ENCODE measurements around the gene PNP. TPM values are rescaled to one million over a fixed set of nuclear protein-coding genes. Genes with fewer than 3 reads are reported as not detected.

The PNP gene
- total RNA-seq, 1 experiment from 2014 or later = 56.0 TPM

DNA sequence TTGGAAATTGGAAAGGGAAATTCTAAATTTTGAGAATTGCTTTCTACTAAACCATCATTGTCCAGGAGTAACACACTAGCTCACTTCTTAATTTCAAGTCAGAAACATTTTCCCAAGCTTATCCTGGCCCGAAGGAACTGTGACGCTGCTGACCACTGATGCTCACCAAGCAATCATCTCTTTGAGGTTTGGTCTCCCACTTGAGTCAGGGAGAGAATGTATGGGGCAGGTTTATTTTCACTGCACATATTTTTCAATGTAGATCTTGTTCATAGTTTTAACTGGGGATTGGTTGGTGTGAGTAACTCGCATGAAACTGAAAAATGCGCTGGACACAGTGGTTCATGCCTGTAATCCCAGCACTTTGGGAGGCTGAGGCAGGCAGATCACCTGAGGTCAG is 23.3 kb downstream of the PNP start:
- intact Hi-C loops (cut with micrococcal nuclease) = no loop called here
- Mint-ChIP-seq H3K27me3 (ENCODE audit: insufficient read depth, unreplicated experiment) (no peaks in the 10 kb centered on the region), H3K4me3 (ENCODE audit: unreplicated experiment) (no peak overlapping the region), H3K4me1 (ENCODE audit: insufficient read depth, unreplicated experiment) (peaks cover 31% of the 10 kb centered on the region), H3K9me3 (ENCODE audit: unreplicated experiment) (no peaks in the 10 kb centered on the region), H3K27ac (ENCODE audit: low read depth, unreplicated experiment) (no peak overlapping the region), H3K36me3 (ENCODE audit: insufficient read depth, unreplicated experiment) (no peaks in the 10 kb centered on the region)
- CTCF ChIA-PET = interaction anchor here (0.6 to 2.1 kb wide), 3 partner anchors 20 to 184 kb away, joined by 3 to 6 read pairs (median 3); no protein-coding TSS in a partner anchor
- BruUV-seq (replicated peaks) = no TSS peak
- TF ChIP-seq, protein P1, sequence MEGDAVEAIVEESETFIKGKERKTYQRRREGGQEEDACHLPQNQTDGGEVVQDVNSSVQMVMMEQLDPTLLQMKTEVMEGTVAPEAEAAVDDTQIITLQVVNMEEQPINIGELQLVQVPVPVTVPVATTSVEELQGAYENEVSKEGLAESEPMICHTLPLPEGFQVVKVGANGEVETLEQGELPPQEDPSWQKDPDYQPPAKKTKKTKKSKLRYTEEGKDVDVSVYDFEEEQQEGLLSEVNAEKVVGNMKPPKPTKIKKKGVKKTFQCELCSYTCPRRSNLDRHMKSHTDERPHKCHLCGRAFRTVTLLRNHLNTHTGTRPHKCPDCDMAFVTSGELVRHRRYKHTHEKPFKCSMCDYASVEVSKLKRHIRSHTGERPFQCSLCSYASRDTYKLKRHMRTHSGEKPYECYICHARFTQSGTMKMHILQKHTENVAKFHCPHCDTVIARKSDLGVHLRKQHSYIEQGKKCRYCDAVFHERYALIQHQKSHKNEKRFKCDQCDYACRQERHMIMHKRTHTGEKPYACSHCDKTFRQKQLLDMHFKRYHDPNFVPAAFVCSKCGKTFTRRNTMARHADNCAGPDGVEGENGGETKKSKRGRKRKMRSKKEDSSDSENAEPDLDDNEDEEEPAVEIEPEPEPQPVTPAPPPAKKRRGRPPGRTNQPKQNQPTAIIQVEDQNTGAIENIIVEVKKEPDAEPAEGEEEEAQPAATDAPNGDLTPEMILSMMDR (IDR thresholded peaks at IDR 0.05; ENCODE audit: unreplicated experiment) = no peak
- POLR2A ChIA-PET = interaction anchor here (1.0 to 1.5 kb wide), 2 partner anchors 23 to 31 kb away, joined by 4 read pairs; partner anchors contain the start of gene PIP4P1
- DNase-seq (ENCODE audit: unreplicated experiment) = no peak

- Mint-ChIP-seq H3K36me3 (ENCODE audit: insufficient read depth, unreplicated experiment) (no peaks in the 10 kb centered on the region), H3K27me3 (ENCODE audit: insufficient read depth, unreplicated experiment) (no peaks in the 10 kb centered on the region), H3K4me1 (ENCODE audit: insufficient read depth, unreplicated experiment) (peaks cover 29% of the 10 kb centered on the region), H3K27ac (ENCODE audit: low read depth, unreplicated experiment) (no peak overlapping the region), H3K4me3 (ENCODE audit: unreplicated experiment) (no peak overlapping the region), H3K9me3 (ENCODE audit: unreplicated experiment) (no peaks in the 10 kb centered on the region)
- BruUV-seq (replicated peaks) = no TSS peak
- intact Hi-C loops (cut with micrococcal nuclease) = no loop called here
- no peak for DNase-seq (ENCODE audit: unreplicated experiment)
- TF ChIP-seq, protein P1 (IDR thresholded peaks at IDR 0.05; ENCODE audit: unreplicated experiment) = no peak
- CTCF ChIA-PET = interaction anchor here (0.5 to 0.9 kb wide), 2 partner anchors 105 to 610 kb away, joined by 3 to 5 read pairs; no protein-coding TSS in a partner anchor
- POLR2A ChIA-PET = interaction anchor here (1.0 kb wide), 1 partner anchor 24 kb away, joined by 4 read pairs; no protein-coding TSS in a partner anchor
These were observed 24.4 kb downstream of the PNP start for GRCh38 chr14:20493634-20494033.

- Mint-ChIP-seq H3K9me3 (ENCODE audit: unreplicated experiment) (no peaks in the 10 kb centered on the region), H3K36me3 (ENCODE audit: insufficient read depth, unreplicated experiment) (no peaks in the 10 kb centered on the region), H3K4me3 (ENCODE audit: unreplicated experiment) (peak overlapping the region; percentile 1), H3K27ac (ENCODE audit: low read depth, unreplicated experiment) (peak overlapping the region; percentile 72), H3K4me1 (ENCODE audit: insufficient read depth, unreplicated experiment) (peaks cover 26% of the 10 kb centered on the region), H3K27me3 (ENCODE audit: insufficient read depth, unreplicated experiment) (no peaks in the 10 kb centered on the region)
- ChIA-PET POLR2A (no interaction called here), CTCF (interaction anchor here (0.6 to 0.8 kb wide), 3 partner anchors 32 to 615 kb away, joined by 3 read pairs; partner anchors contain the start of gene APEX1)
- intact Hi-C loops (cut with micrococcal nuclease) = no loop called here
- DNase-seq (ENCODE audit: unreplicated experiment) = peak; percentile 73
- TF ChIP-seq, protein P1 (IDR thresholded peaks at IDR 0.05; ENCODE audit: unreplicated experiment) = no peak
- BruUV-seq (replicated peaks) = no TSS peak
These were observed 25.9 kb downstream of the PNP start for GRCh38 chr14:20494935-20495766.

GRCh38 chr14:20498622-20499021 is 29.4 kb downstream of the PNP start:
- no TSS peak for BruUV-seq (replicated peaks)
- POLR2A ChIA-PET = interaction anchor here (1.9 kb wide), 1 partner anchor 29 kb away, joined by 3 read pairs; no protein-coding TSS in a partner anchor

More at GRCh38 chr14:20498622-20499021, 29.4 kb downstream of the PNP start:
- H3K4me1 Mint-ChIP-seq (ENCODE audit: insufficient read depth, unreplicated experiment) = peaks cover 23% of the 10 kb centered on the region
- H3K27me3 Mint-ChIP-seq (ENCODE audit: insufficient read depth, unreplicated experiment) = no peaks in the 10 kb centered on the region
- TF ChIP-seq, protein P1 (IDR thresholded peaks at IDR 0.05; ENCODE audit: unreplicated experiment) = no peak
- no peaks in the 10 kb centered on the region for H3K36me3 Mint-ChIP-seq (ENCODE audit: insufficient read depth, unreplicated experiment)
- intact Hi-C loops (cut with micrococcal nuclease) = no loop called here
- no peaks in the 10 kb centered on the region for H3K9me3 Mint-ChIP-seq (ENCODE audit: unreplicated experiment)
- no peak overlapping the region for H3K27ac Mint-ChIP-seq (ENCODE audit: low read depth, unreplicated experiment)
- CTCF ChIA-PET = interaction anchor here (1.0 kb wide), 1 partner anchor 33 kb away, joined by 3 read pairs; no protein-coding TSS in a partner anchor
- H3K4me3 Mint-ChIP-seq (ENCODE audit: unreplicated experiment) = no peak overlapping the region
- DNase-seq (ENCODE audit: unreplicated experiment) = no peak
